ENCODE results near the gene ARID1B. TPM values are rescaled to one million over a fixed set of nuclear protein-coding genes. Genes with fewer than 3 reads are reported as not detected.

Gene ARID1B
- total and polyA plus RNA-seq, 2 of the 13 experiments (the other 11 are each of a cell fraction or from before 2014, with no cell fraction given): 20.1 to 32.6 TPM

DNA sequence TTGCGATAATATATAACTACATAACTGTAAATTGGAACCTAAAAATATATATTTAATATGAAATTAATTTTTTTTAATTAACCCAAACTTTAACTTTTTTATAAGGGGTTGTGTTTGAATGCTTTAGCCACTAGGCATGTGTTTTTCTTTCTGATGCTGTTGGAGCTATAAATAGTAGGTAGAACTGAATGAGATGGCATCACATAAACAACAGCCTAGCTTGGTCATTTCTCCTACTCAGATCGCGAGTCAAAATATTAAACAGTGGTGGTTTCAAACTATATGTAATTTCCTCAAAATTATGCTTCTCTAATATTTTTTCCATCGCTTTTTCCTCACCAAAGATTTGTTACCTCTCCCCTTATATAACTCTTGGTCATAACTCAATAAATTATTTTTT is 243.2 kb downstream of the ARID1B start:
- Histone ChIP-seq H3K9me3 (ENCODE audit: low read length) (0 out of 2 replicates have a peak, but pooled peaks cover 2% of the 10 kb centered on the region), H3K27ac (ENCODE audit: extremely low read length, insufficient read depth, low read length) (peak overlapping the region; percentile 98), H3K27me3 (ENCODE audit: control insufficient read depth in 1 of 2, insufficient read depth in 2 of 2, low read length in 2 of 2) (no peaks in the 10 kb centered on the region; a peak in 1 of 5 replicates), H2AFZ (ENCODE audit: low read length) (no peak overlapping the region), H4K20me1 (ENCODE audit: insufficient read depth, low read length) (no peaks in the 10 kb centered on the region), H3K4me1 (ENCODE audit: insufficient read depth, low read length) (peaks cover 28% of the 10 kb centered on the region), H3K36me3 (replicated peaks in 1 of 2; ENCODE audit: control insufficient read depth in 1 of 2, insufficient read depth in 2 of 2, low read length in 2 of 2) (no peaks in the 10 kb centered on the region), H3K4me2 (ENCODE audit: low read depth, low read length) (peak overlapping the region; percentile 91), H3K9ac (ENCODE audit: insufficient read depth, low read depth, low read length) (peak overlapping the region; percentile 96), H3K79me2 (ENCODE audit: insufficient read depth, low read length) (peaks cover 54% of the 10 kb centered on the region), H3K4me3 (replicated peaks in 1 of 3; ENCODE audit: insufficient read depth in 1 of 3, low read depth in 2 of 3, low read length in 3 of 3) (peak overlapping the region; percentile 89 to 98 (median 92))
- CTCF ChIA-PET (ENCODE audit: low intra/inter-chr PET ratio, low total read pairs): no interaction called here
- TF ChIP-seq TEAD2 (CRISPR knock-in tag; IDR thresholded peaks at IDR 0.05): no peak
- no peak for TF ChIP-seq AHR (CRISPR knock-in tag; IDR thresholded peaks at IDR 0.05)
- no peak for TF ChIP-seq NR0B2 (CRISPR knock-in tag; IDR thresholded peaks at IDR 0.05)
- TF ChIP-seq ZNF660 (CRISPR knock-in tag; IDR thresholded peaks at IDR 0.05; ENCODE audit: borderline replicate concordance, low read depth): no peak
- DNase-seq (ENCODE audit: low spot score): no peak
- no peak for ATAC-seq
- POLR2A ChIA-PET: interaction anchor here (1.0 to 1.3 kb wide), 3 partner anchors 11 to 240 kb away, joined by 3 to 6 read pairs (median 3); no protein-coding TSS in a partner anchor
- FAIRE-seq: no peak
- in situ Hi-C loops (cut with HindIII; ENCODE audit: extremely low pct_ligation_motif_present, low pct_unique_long_range_greater_than_20kb): no loop called here
- whole genome bisulfite sequencing (ENCODE audit: low lambda C conversion rate): 36% methylated on average over 4 of the region's 4 CpGs
- intact Hi-C loops (cut with micrococcal nuclease; ENCODE audit: unreplicated experiment): loop anchor here (2.0 to 5.0 kb wide), 3 partner anchors 68 to 240 kb away; no protein-coding TSS in a partner anchor
- BruUV-seq (replicated peaks): TSS peak; percentile 89

GRCh38 chr6:157020881-157021343 is 243.7 kb downstream of the ARID1B start:
- FAIRE-seq (no peak), DNase-seq (ENCODE audit: low spot score) (peak; percentile 51), ATAC-seq (peak; percentile 65)
- ChIA-PET POLR2A (interaction anchor here (0.8 to 1.8 kb wide), 5 partner anchors 11 to 244 kb away, joined by 3 to 6 read pairs (median 3); partner anchors contain the start of gene ARID1B), CTCF (ENCODE audit: low intra/inter-chr PET ratio, low total read pairs) (no interaction called here)
- Histone ChIP-seq H4K20me1 (ENCODE audit: insufficient read depth, low read length) (no peaks in the 10 kb centered on the region; the same call in 1 of the 2 replicates), H3K36me3 (replicated peaks in 1 of 2; ENCODE audit: control insufficient read depth in 1 of 2, insufficient read depth in 2 of 2, low read length in 2 of 2) (no peaks in the 10 kb centered on the region), H3K4me1 (ENCODE audit: insufficient read depth, low read length) (peaks cover 28% of the 10 kb centered on the region), H3K27me3 (ENCODE audit: control insufficient read depth in 1 of 2, insufficient read depth in 2 of 2, low read length in 2 of 2) (no peaks in the 10 kb centered on the region; a peak in 1 of 5 replicates), H3K9ac (ENCODE audit: insufficient read depth, low read depth, low read length) (peak overlapping the region; percentile 96), H3K79me2 (ENCODE audit: insufficient read depth, low read length) (peaks cover 54% of the 10 kb centered on the region), H3K27ac (ENCODE audit: extremely low read length, insufficient read depth, low read length) (peak overlapping the region; percentile 98), H3K4me3 (replicated peaks in 1 of 3; ENCODE audit: insufficient read depth in 1 of 3, low read depth in 2 of 3, low read length in 3 of 3) (peak overlapping the region; percentile 89 to 98 (median 92)), H3K9me3 (ENCODE audit: low read length) (0 out of 2 replicates have a peak, but pooled peaks cover 5% of the 10 kb centered on the region), H3K4me2 (ENCODE audit: low read depth, low read length) (peak overlapping the region; percentile 91), H2AFZ (ENCODE audit: low read length) (no peak overlapping the region)
- WGBS (ENCODE audit: low lambda C conversion rate): under 1% methylated on average over 40 of the region's 40 CpGs
- intact Hi-C loops (cut with micrococcal nuclease; ENCODE audit: unreplicated experiment) (loop anchor here (2.0 to 5.0 kb wide), 3 partner anchors 69 to 240 kb away; no protein-coding TSS in a partner anchor), in situ Hi-C loops (cut with HindIII; ENCODE audit: extremely low pct_ligation_motif_present, low pct_unique_long_range_greater_than_20kb) (no loop called here)
- no TSS peak for BruUV-seq (replicated peaks)
- TF ChIP-seq FOXJ3 (CRISPR knock-in tag; IDR thresholded peaks at IDR 0.05; ENCODE audit: borderline replicate concordance) (peak; percentile 17; the same call in 1 of the 2 replicates), ZNF646 (CRISPR knock-in tag; IDR thresholded peaks at IDR 0.05) (peak; percentile 8; the same call in 1 of the 2 replicates), GTF2F1 (IDR thresholded peaks at IDR 0.05; ENCODE audit: low read length) (0 out of 2 replicates have a peak, but pooled peaks have one; percentile 15)
